GM13977 (cell line): ENCODE results near the gene FASTK.
A peak's percentile ranks its signal among the peaks of the same experiment; 100 is the strongest.

Source experiments
- DNase-seq: peaks from one replicate; pipeline ENCODE4 v3.0.0; 2012; ENCODE audit warnings: low spot score
- in situ Hi-C: fragments of 300-500 bp; cut with MboI; formaldehyde crosslinking; loops from one replicate; pipeline ENCODE4 v1.12.0; 2022; ENCODE audit warnings: low sequenced_read_pairs, low pct_unique_long_range_greater_than_20kb, mixed read lengths, inconsistent platforms; ENCODE audit not compliant: unreplicated experiment
- TF ChIP-seq, protein P1 (sequence below): IDR thresholded peaks from 2 replicates; pipeline ENCODE4 v1.5.1; 2012; ENCODE audit warnings: mild to moderate bottlenecking, control low read depth; ENCODE audit not compliant: insufficient read depth; ENCODE audit errors: extremely low read depth, missing control alignments

Gene FASTK

GRCh38 chr7:151114151-151115090, 33.8 kb upstream of the FASTK start:
- in situ Hi-C loops, result no loop called here
- DNase-seq, result peak; percentile 75
- TF ChIP-seq, protein P1, sequence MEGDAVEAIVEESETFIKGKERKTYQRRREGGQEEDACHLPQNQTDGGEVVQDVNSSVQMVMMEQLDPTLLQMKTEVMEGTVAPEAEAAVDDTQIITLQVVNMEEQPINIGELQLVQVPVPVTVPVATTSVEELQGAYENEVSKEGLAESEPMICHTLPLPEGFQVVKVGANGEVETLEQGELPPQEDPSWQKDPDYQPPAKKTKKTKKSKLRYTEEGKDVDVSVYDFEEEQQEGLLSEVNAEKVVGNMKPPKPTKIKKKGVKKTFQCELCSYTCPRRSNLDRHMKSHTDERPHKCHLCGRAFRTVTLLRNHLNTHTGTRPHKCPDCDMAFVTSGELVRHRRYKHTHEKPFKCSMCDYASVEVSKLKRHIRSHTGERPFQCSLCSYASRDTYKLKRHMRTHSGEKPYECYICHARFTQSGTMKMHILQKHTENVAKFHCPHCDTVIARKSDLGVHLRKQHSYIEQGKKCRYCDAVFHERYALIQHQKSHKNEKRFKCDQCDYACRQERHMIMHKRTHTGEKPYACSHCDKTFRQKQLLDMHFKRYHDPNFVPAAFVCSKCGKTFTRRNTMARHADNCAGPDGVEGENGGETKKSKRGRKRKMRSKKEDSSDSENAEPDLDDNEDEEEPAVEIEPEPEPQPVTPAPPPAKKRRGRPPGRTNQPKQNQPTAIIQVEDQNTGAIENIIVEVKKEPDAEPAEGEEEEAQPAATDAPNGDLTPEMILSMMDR, result peak; percentile 15

GRCh38 chr7:151113344-151114150, 32.9 kb upstream of the FASTK start:
- TF ChIP-seq, protein P1, result no peak
- no peak for DNase-seq
- in situ Hi-C loops, result no loop called here

- DNase-seq, result peak; percentile 93
- in situ Hi-C loops, result no loop called here
- TF ChIP-seq, protein P1, result peak; percentile 95
These were observed 30.5 kb upstream of the FASTK start for GRCh38 chr7:151110941-151111645.

DNA sequence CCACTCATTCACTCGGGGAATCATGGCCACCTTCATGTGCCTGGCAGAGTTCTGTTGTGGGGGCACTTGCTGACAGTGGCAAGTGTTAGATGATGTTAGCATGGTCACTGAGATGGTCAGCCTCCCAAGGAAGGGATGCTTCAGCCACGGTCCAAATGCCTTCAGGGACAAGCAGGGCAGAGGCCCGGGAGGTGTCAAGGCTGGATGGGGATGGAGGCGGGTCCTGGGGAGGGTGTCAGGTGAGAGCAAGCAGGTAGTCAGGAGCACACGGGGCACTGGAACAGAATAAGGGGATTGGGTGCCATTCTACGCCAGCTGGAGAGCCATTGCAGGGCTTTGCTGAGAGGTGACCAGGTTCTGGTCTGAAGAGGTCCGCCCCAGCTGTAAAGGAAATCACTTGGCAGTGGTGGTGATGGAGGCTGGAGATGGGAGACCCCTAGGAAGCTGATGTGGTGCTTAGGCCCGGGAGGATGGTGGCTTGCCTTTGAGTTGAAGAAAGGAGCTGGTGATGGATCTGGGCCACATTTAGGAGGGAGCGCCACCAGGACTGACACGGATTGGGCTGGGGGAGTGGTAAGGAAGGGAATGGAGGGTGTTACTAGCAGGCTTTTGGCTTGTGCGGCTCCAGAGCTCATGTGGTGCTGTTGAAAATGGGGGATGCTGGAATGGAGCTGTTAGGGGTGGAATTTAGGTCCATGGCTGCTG, 29.8 kb upstream of the FASTK start:
- TF ChIP-seq, protein P1, result no peak
- no peak for DNase-seq
- in situ Hi-C loops, result no loop called here

- TF ChIP-seq, protein P1, result no peak
- in situ Hi-C loops, result no loop called here
- DNase-seq, result no peak
These were observed 28.8 kb upstream of the FASTK start for GRCh38 chr7:151109094-151110048.
